Measurements from ENCODE around the gene PRDX2.
A peak's percentile ranks its signal among the peaks of the same experiment; 100 is the strongest.

PRDX2 gene

GRCh38 chr19:12766051-12766521, 35.5 kb downstream of the PRDX2 start:
- no peak overlapping the region for H3K4me3 Mint-ChIP-seq
- H3K27ac Mint-ChIP-seq = no peak overlapping the region
- H3K9me3 Mint-ChIP-seq = no peaks in the 10 kb centered on the region
- peaks cover 4% of the 10 kb centered on the region for H3K4me1 Mint-ChIP-seq (ENCODE audit: low read depth)
- H3K27me3 Mint-ChIP-seq = no peaks in the 10 kb centered on the region
- H3K36me3 Mint-ChIP-seq (ENCODE audit: low read depth) = no peaks in the 10 kb centered on the region

- no peaks in the 10 kb centered on the region for H3K27me3 Mint-ChIP-seq
- H3K9me3 Mint-ChIP-seq = no peaks in the 10 kb centered on the region
- H3K36me3 Mint-ChIP-seq (ENCODE audit: low read depth) = no peaks in the 10 kb centered on the region
- no peak overlapping the region for H3K4me3 Mint-ChIP-seq
- H3K27ac Mint-ChIP-seq = no peak overlapping the region
- peaks cover 4% of the 10 kb centered on the region for H3K4me1 Mint-ChIP-seq (ENCODE audit: low read depth)
Observed at GRCh38 chr19:12764698-12765097, 36.9 kb downstream of the PRDX2 start.

GRCh38 chr19:12763100-12763499, 38.5 kb downstream of the PRDX2 start:
- no peak overlapping the region for H3K4me3 Mint-ChIP-seq
- H3K27ac Mint-ChIP-seq = no peak overlapping the region
- H3K36me3 Mint-ChIP-seq (ENCODE audit: low read depth) = no peaks in the 10 kb centered on the region
- H3K9me3 Mint-ChIP-seq = no peaks in the 10 kb centered on the region
- peaks cover 4% of the 10 kb centered on the region for H3K4me1 Mint-ChIP-seq (ENCODE audit: low read depth)
- peaks cover 4% of the 10 kb centered on the region for H3K27me3 Mint-ChIP-seq

GRCh38 chr19:12759686-12760085, 41.9 kb downstream of the PRDX2 start:
- Mint-ChIP-seq H3K36me3 (ENCODE audit: low read depth) (no peaks in the 10 kb centered on the region), H3K4me1 (ENCODE audit: low read depth) (peaks cover 6% of the 10 kb centered on the region), H3K4me3 (no peak overlapping the region), H3K27me3 (peaks cover 14% of the 10 kb centered on the region), H3K9me3 (no peaks in the 10 kb centered on the region), H3K27ac (no peak overlapping the region)

- Mint-ChIP-seq H3K9me3 (no peaks in the 10 kb centered on the region), H3K27me3 (peaks cover 19% of the 10 kb centered on the region)
Observed at GRCh38 chr19:12757544-12758274, 43.9 kb downstream of the PRDX2 start.

GRCh38 chr19:12756150-12756883, 45.3 kb downstream of the PRDX2 start:
- Mint-ChIP-seq H3K4me1 (ENCODE audit: low read depth) (peaks cover 6% of the 10 kb centered on the region), H3K27me3 (peaks cover 23% of the 10 kb centered on the region), H3K27ac (no peak overlapping the region), H3K4me3 (no peak overlapping the region), H3K9me3 (no peaks in the 10 kb centered on the region), H3K36me3 (ENCODE audit: low read depth) (no peaks in the 10 kb centered on the region)

More at GRCh38 chr19:12757544-12758274, 43.9 kb downstream of the PRDX2 start:
- no peak overlapping the region for H3K27ac Mint-ChIP-seq
- peak overlapping the region; percentile 48 for H3K4me3 Mint-ChIP-seq
- H3K4me1 Mint-ChIP-seq (ENCODE audit: low read depth) = peaks cover 6% of the 10 kb centered on the region
- no peaks in the 10 kb centered on the region for H3K36me3 Mint-ChIP-seq (ENCODE audit: low read depth)

GRCh38 chr19:12754465-12755196, 47.0 kb downstream of the PRDX2 start:
- H3K27me3 Mint-ChIP-seq = peaks cover 34% of the 10 kb centered on the region
- H3K4me1 Mint-ChIP-seq (ENCODE audit: low read depth) = peaks cover 3% of the 10 kb centered on the region
- H3K27ac Mint-ChIP-seq = no peak overlapping the region
- no peak overlapping the region for H3K4me3 Mint-ChIP-seq
- H3K9me3 Mint-ChIP-seq = no peaks in the 10 kb centered on the region
- H3K36me3 Mint-ChIP-seq (ENCODE audit: low read depth) = no peaks in the 10 kb centered on the region

GRCh38 chr19:12752056-12752781, 49.4 kb downstream of the PRDX2 start:
- Mint-ChIP-seq H3K36me3 (ENCODE audit: low read depth) (peaks cover 12% of the 10 kb centered on the region), H3K4me3 (no peak overlapping the region), H3K27me3 (peaks cover 31% of the 10 kb centered on the region), H3K27ac (no peak overlapping the region), H3K9me3 (no peaks in the 10 kb centered on the region), H3K4me1 (ENCODE audit: low read depth) (no peaks in the 10 kb centered on the region)

- Mint-ChIP-seq H3K9me3 (no peaks in the 10 kb centered on the region), H3K27ac (no peak within 1 kb of the TSS), H3K4me3 (no peak within 1 kb of the TSS), H3K4me1 (ENCODE audit: low read depth) (no peaks in the 10 kb centered on the region), H3K36me3 (ENCODE audit: low read depth) (peaks cover 18% of the 10 kb centered on the region), H3K27me3 (peaks cover 31% of the 10 kb centered on the region)
Observed at GRCh38 chr19:12751635-12752034, 50.0 kb downstream of the PRDX2 start, which contains the start of gene BEST2. Gene BEST2 (plus strand): TSS chr19:12751791. CDS start chr19:12752593, 802 bp downstream.

GRCh38 chr19:12750851-12751250, 50.7 kb downstream of the PRDX2 start:
- peaks cover 26% of the 10 kb centered on the region for H3K27me3 Mint-ChIP-seq
- no peak overlapping the region for H3K4me3 Mint-ChIP-seq
- peaks cover 24% of the 10 kb centered on the region for H3K36me3 Mint-ChIP-seq (ENCODE audit: low read depth)
- H3K9me3 Mint-ChIP-seq = no peaks in the 10 kb centered on the region
- no peak overlapping the region for H3K27ac Mint-ChIP-seq
- H3K4me1 Mint-ChIP-seq (ENCODE audit: low read depth) = no peaks in the 10 kb centered on the region

GRCh38 chr19:12749938-12750521, 51.6 kb downstream of the PRDX2 start:
- Mint-ChIP-seq H3K4me1 (ENCODE audit: low read depth) (no peaks in the 10 kb centered on the region), H3K4me3 (no peak overlapping the region), H3K27ac (no peak overlapping the region), H3K27me3 (peaks cover 21% of the 10 kb centered on the region), H3K36me3 (ENCODE audit: low read depth) (peaks cover 31% of the 10 kb centered on the region), H3K9me3 (no peaks in the 10 kb centered on the region)

- no peaks in the 10 kb centered on the region for H3K4me1 Mint-ChIP-seq (ENCODE audit: low read depth)
- no peak overlapping the region for H3K27ac Mint-ChIP-seq
- H3K9me3 Mint-ChIP-seq = no peaks in the 10 kb centered on the region
- H3K4me3 Mint-ChIP-seq = no peak overlapping the region
- peaks cover 19% of the 10 kb centered on the region for H3K27me3 Mint-ChIP-seq
- peaks cover 41% of the 10 kb centered on the region for H3K36me3 Mint-ChIP-seq (ENCODE audit: low read depth)
Observed at GRCh38 chr19:12748489-12748888, 53.1 kb downstream of the PRDX2 start.
